Endodermal cell (in vitro differentiated cells): ENCODE measurements around the gene ISX. TPM values are rescaled to one million over a fixed set of nuclear protein-coding genes. Genes with fewer than 3 reads are reported as not detected.

Source experiments
- DNase-seq: peaks from one replicate; pipeline ENCODE4 v3.0.0-alpha.2; 2017
- H3K27ac ChIP-seq: 2 replicates; pipeline ENCODE4 v1.5.1; 2013; ENCODE audit warnings: mild to moderate bottlenecking, low read depth, low read length, moderate library complexity
- H3K27me3 ChIP-seq: 2 replicates; pipeline ENCODE4 v1.6.1; 2013; ENCODE audit warnings: mild to moderate bottlenecking, low read length, moderate library complexity; ENCODE audit not compliant: insufficient read depth, control insufficient read depth, poor library complexity, severe bottlenecking
- H3K36me3 ChIP-seq: 2 replicates; pipeline ENCODE4 v1.7.0; 2013; ENCODE audit warnings: mild to moderate bottlenecking, low read length, moderate library complexity; ENCODE audit not compliant: control insufficient read depth, insufficient read depth
- H3K4me1 ChIP-seq: one replicate; pipeline ENCODE4 v1.7.0; 2013; ENCODE audit warnings: low read length; ENCODE audit not compliant: control insufficient read depth, insufficient read depth
- H3K4me3 ChIP-seq: 2 replicates; pipeline ENCODE4 v1.5.1; 2013; ENCODE audit warnings: mild to moderate bottlenecking, low read length, moderate library complexity
- H3K9ac ChIP-seq: 2 replicates; pipeline ENCODE4 v1.6.1; 2013; ENCODE audit warnings: mild to moderate bottlenecking, low read length, moderate library complexity; ENCODE audit not compliant: poor library complexity, severe bottlenecking; ENCODE audit errors: extremely low read depth
- H3K9me3 ChIP-seq: 2 replicates; pipeline ENCODE4 v1.6.1; 2013; ENCODE audit warnings: mild to moderate bottlenecking, low read length, moderate library complexity; ENCODE audit not compliant: control insufficient read depth
- H3K27ac Mint-ChIP-seq: 2 replicates; pipeline ENCODE4 v1.8.0; 2020; ENCODE audit warnings: mixed read lengths
- H3K27me3 Mint-ChIP-seq: 2 replicates; pipeline ENCODE4 v1.8.0; 2021; ENCODE audit warnings: mild to moderate bottlenecking, mixed read lengths; ENCODE audit not compliant: insufficient read depth
- H3K36me3 Mint-ChIP-seq: 2 replicates; pipeline ENCODE4 v1.8.0; 2020; ENCODE audit warnings: low read depth, mixed read lengths
- H3K4me1 Mint-ChIP-seq: 2 replicates; pipeline ENCODE4 v1.8.0; 2020; ENCODE audit warnings: mixed read lengths
- H3K4me3 Mint-ChIP-seq: 2 replicates; pipeline ENCODE4 v1.8.0; 2020; ENCODE audit warnings: mild to moderate bottlenecking, moderate library complexity, mixed read lengths
- H3K9me3 Mint-ChIP-seq: 2 replicates; pipeline ENCODE4 v1.8.0; 2020; ENCODE audit warnings: mild to moderate bottlenecking, mixed read lengths
- WGBS, 2 experiments: methylation state at CpG; one replicate each; pipeline versions ENCODE4 v1.1.5 to v1.1.7; 2013; ENCODE audit warnings: missing lambda C conversion rate in 2 of 2, mixed read lengths in 1 of 2; ENCODE audit not compliant: insufficient coverage in 1 of 2, insufficient read length in 1 of 2; 5-methylcytosine and 5-hydroxymethylcytosine counted together
- long read RNA-seq, 4 experiments: library from polyadenylated mRNA in 2 of 4; library from RNA in 1 of 4; library from capped mRNA in 1 of 4; stranded (forward) in 3 of 4; unstranded in 1 of 4; transcript quantifications; one replicate each; pipeline ENCODE4 v2.0.0, GENCODE V29; 2020 to 2021; ENCODE audit warnings: inconsistent platforms in 1 of 4
- polyA plus RNA-seq, 2 experiments: library from polyadenylated mRNA; stranded (reverse); fragments of 50-300 nt; gene quantifications; one replicate each; pipeline ENCODE4 v1.2.3, GENCODE V29; 2013
- total RNA-seq, 2 donors: library from RNA; stranded (reverse); fragmentation: NEBNext Ultra II Directional in 1 of 2; extraction: Animal tissue kit (Norgen Biotek cat#: 25700) in 1 of 2; gene quantifications; 2 replicates in 1 of 2; 3 replicates in 1 of 2; pipeline ENCODE4 v1.2.1, GENCODE V29; 2021
- TF ChIP-seq, protein P1 (sequence below): fragments of 200-600 bp; sonication (generic); conservative IDR thresholded peaks from 2 replicates; pipeline ENCODE4 v1.5.0; 2021; ENCODE audit warnings: antibody characterized with exemption, mild to moderate bottlenecking

Gene ISX
- under 1 TPM; 0.07 to 0.13 TPM for total RNA-seq
- 0.21 TPM for polyA plus RNA-seq (2013, experiment 1 of 2)
- 0.08 TPM for polyA plus RNA-seq (2013, experiment 2 of 2)
- long read RNA-seq, experiment 1 = 0 reads
- long read RNA-seq, experiment 2 = 0 reads
- long read RNA-seq, experiment 3 = 0 reads
- long read RNA-seq, experiment 4 = 0 reads

GRCh38 chr22:35065796-35066218, at the start of gene ISX:
ISX (plus strand) TSS chr22:35066158; CDS start chr22:35067088, 930 bp downstream.
- Mint-ChIP-seq H3K9me3 (no peaks in the 10 kb centered on the region), H3K27me3 (peaks cover 5% of the 10 kb centered on the region), H3K4me1 (peaks cover 13% of the 10 kb centered on the region), H3K27ac (no peak within 1 kb of the TSS), H3K36me3 (no peaks in the 10 kb centered on the region), H3K4me3 (no peak within 1 kb of the TSS)
- H3K9me3 ChIP-seq = no peaks in the 10 kb centered on the region
- TF ChIP-seq, protein P1, sequence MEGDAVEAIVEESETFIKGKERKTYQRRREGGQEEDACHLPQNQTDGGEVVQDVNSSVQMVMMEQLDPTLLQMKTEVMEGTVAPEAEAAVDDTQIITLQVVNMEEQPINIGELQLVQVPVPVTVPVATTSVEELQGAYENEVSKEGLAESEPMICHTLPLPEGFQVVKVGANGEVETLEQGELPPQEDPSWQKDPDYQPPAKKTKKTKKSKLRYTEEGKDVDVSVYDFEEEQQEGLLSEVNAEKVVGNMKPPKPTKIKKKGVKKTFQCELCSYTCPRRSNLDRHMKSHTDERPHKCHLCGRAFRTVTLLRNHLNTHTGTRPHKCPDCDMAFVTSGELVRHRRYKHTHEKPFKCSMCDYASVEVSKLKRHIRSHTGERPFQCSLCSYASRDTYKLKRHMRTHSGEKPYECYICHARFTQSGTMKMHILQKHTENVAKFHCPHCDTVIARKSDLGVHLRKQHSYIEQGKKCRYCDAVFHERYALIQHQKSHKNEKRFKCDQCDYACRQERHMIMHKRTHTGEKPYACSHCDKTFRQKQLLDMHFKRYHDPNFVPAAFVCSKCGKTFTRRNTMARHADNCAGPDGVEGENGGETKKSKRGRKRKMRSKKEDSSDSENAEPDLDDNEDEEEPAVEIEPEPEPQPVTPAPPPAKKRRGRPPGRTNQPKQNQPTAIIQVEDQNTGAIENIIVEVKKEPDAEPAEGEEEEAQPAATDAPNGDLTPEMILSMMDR = no peak
- H3K9ac ChIP-seq = no peak within 1 kb of the TSS
- DNase-seq = no peak
- H3K4me3 ChIP-seq = no peak within 1 kb of the TSS
- H3K4me1 ChIP-seq = no peaks in the 10 kb centered on the region
- no peaks in the 10 kb centered on the region for H3K36me3 ChIP-seq
- 77% methylated on average over 1 of the region's 1 CpG; no CpG with 5 or more reads in 1 of the 2 experiments for WGBS, 2 experiments
- H3K27ac ChIP-seq = no peak within 1 kb of the TSS
- no peaks in the 10 kb centered on the region for H3K27me3 ChIP-seq

DNA sequence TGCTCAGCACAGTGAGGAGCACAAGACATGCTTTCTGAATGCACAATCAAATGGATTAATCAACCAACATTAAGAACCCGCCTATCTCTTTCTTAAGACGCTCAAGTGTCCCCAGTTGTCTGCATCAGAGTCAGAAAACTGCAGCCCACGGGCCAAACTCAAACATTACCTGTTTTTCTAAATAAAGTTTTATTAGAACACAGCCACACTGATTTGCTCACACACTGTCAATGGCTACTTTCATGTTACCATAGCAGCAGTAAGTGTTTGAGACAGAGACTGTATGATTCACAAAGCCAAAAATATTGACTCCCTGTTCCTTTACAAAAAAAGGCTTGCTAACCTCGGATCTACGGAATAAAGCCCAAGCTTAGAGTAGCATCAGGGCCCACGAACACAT, 49.0 kb upstream of the ISX start:
- Histone ChIP-seq H3K27me3 (no peaks in the 10 kb centered on the region), H3K4me1 (no peaks in the 10 kb centered on the region), H3K4me3 (no peak overlapping the region), H3K36me3 (no peaks in the 10 kb centered on the region), H3K9me3 (no peaks in the 10 kb centered on the region), H3K9ac (no peak overlapping the region), H3K27ac (no peak overlapping the region)
- Mint-ChIP-seq H3K27ac (no peak overlapping the region), H3K4me3 (no peak overlapping the region), H3K27me3 (no peaks in the 10 kb centered on the region), H3K9me3 (no peaks in the 10 kb centered on the region), H3K36me3 (no peaks in the 10 kb centered on the region), H3K4me1 (no peaks in the 10 kb centered on the region)
- 84 to 93% methylated on average over 5 to 6 of the region's 6 CpGs for WGBS, 2 experiments
- TF ChIP-seq, protein P1 = no peak
- DNase-seq = peak; percentile 22

GRCh38 chr22:35018995-35019394, 47.0 kb upstream of the ISX start:
- Mint-ChIP-seq H3K4me1 (peaks cover 4% of the 10 kb centered on the region), H3K4me3 (no peak overlapping the region), H3K9me3 (no peaks in the 10 kb centered on the region), H3K36me3 (no peaks in the 10 kb centered on the region), H3K27me3 (peaks cover under 1% of the 10 kb centered on the region), H3K27ac (no peak overlapping the region)
- no peaks in the 10 kb centered on the region for H3K9me3 ChIP-seq
- no peak overlapping the region for H3K27ac ChIP-seq
- H3K9ac ChIP-seq = no peak overlapping the region
- no peaks in the 10 kb centered on the region for H3K27me3 ChIP-seq
- no peaks in the 10 kb centered on the region for H3K36me3 ChIP-seq
- TF ChIP-seq, protein P1 = no peak
- 92 to 100% methylated on average over 2 of the region's 2 CpGs for WGBS, 2 experiments
- no peaks in the 10 kb centered on the region for H3K4me1 ChIP-seq
- H3K4me3 ChIP-seq = no peak overlapping the region
- DNase-seq = no peak
